Keratinocyte (primary cell): Measurements from ENCODE around the gene TMEM125.

Experiments
- EZH2 ChIP-seq: IDR thresholded peaks from one replicate; pipeline ENCODE4 v1.6.1; 2012; ENCODE audit warnings: inconsistent platforms, mild to moderate bottlenecking, low read length, moderate library complexity
- TF ChIP-seq, protein P1 (sequence below), 3 experiments: IDR thresholded peaks in 1 of 3; conservative IDR thresholded peaks in 1 of 3; optimal IDR thresholded peaks in 1 of 3; 2 replicates in 2 of 3; 3 replicates in 1 of 3; pipeline versions ENCODE3 to v1.5.1; 2011; ENCODE audit warnings: low read length in 3 of 3, mild to moderate bottlenecking in 3 of 3, moderate library complexity in 2 of 3, control low read depth in 1 of 3, inconsistent platforms in 1 of 3; ENCODE audit not compliant: insufficient read depth in 2 of 3; ENCODE audit errors: extremely low read depth in 1 of 3

GRCh38 chr1:43232482-43232881 is 37.3 kb upstream of the TMEM125 start:
- TF ChIP-seq, protein P1, sequence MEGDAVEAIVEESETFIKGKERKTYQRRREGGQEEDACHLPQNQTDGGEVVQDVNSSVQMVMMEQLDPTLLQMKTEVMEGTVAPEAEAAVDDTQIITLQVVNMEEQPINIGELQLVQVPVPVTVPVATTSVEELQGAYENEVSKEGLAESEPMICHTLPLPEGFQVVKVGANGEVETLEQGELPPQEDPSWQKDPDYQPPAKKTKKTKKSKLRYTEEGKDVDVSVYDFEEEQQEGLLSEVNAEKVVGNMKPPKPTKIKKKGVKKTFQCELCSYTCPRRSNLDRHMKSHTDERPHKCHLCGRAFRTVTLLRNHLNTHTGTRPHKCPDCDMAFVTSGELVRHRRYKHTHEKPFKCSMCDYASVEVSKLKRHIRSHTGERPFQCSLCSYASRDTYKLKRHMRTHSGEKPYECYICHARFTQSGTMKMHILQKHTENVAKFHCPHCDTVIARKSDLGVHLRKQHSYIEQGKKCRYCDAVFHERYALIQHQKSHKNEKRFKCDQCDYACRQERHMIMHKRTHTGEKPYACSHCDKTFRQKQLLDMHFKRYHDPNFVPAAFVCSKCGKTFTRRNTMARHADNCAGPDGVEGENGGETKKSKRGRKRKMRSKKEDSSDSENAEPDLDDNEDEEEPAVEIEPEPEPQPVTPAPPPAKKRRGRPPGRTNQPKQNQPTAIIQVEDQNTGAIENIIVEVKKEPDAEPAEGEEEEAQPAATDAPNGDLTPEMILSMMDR (optimal IDR thresholded peaks at IDR 0.05 in 1 of 3, IDR thresholded peaks at IDR 0.05 in 1 of 3, conservative IDR thresholded peaks at IDR 0.05 in 1 of 3; ENCODE audit: extremely low read depth in 1 of 3, insufficient read depth in 2 of 3, low read length in 3 of 3), result no peak
- TF ChIP-seq EZH2, result no peak
